ENCODE results near the gene OTUD1.

DNA sequence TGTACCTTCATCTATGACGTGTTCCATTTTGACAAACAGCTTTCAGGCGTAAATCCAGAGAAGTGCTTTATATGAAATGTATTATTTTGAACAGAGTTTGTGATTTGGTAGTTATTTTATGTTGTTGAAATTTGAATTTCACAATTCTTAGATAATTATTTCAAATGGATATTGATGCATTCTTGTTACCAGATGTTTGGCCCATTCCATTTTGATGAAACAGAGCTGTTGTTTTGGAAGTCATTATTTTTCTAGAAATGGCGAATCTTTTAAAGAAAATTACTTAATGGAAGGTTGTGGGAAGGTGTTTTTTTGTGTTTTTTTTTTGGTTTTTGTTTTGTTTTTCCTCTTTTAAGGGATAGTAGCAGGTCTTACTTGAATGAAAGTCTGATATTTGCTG, 2.4 kb downstream of the OTUD1 start:
- TF ChIP-seq POLR2A (IDR thresholded peaks at IDR 0.05; ENCODE audit: low read depth, low read length) (no peak), POLR2AphosphoS5 (IDR thresholded peaks at IDR 0.05; ENCODE audit: low read depth, low read length) (no peak), SPI1 (IDR thresholded peaks at IDR 0.05; ENCODE audit: low read depth, low read length) (no peak), TAF1 (IDR thresholded peaks at IDR 0.05; ENCODE audit: low read depth, low read length) (no peak), POU2F2 (IDR thresholded peaks at IDR 0.05; ENCODE audit: low read depth, low read length) (no peak), PAX5 (IDR thresholded peaks at IDR 0.05; ENCODE audit: insufficient read depth, low read length, severe bottlenecking) (no peak)
